HEK293 (cell line): ENCODE results near the gene CD81.

ENCODE experiments used
- CTCF ChIP-seq: fragments of 450-650 bp; formaldehyde crosslinking; IDR thresholded peaks from 2 replicates; pipeline ENCODE4 v1.5.1; 2016; ENCODE audit warnings: missing biosample characterization, missing genetic modification characterization
- ELK4 ChIP-seq: IDR thresholded peaks from 2 replicates; pipeline ENCODE4 v1.6.1; 2011; ENCODE audit warnings: mild to moderate bottlenecking, low read depth, low read length, borderline replicate concordance

- no peak for TF ChIP-seq CTCF
- no peak for TF ChIP-seq ELK4
Observed at GRCh38 chr11:2396471-2396870, 19.4 kb downstream of the CD81 start.
